Activated CD8-positive, alpha-beta T cell treated with anti-CD3 and anti-CD28 coated beads for 36 hours (primary cell): Measurements from ENCODE around the gene HAPLN3. TPM values are rescaled to one million over a fixed set of nuclear protein-coding genes. Genes with fewer than 3 reads are reported as not detected.

ENCODE experiments used
- ATAC-seq: fragments of 200-7000 bp; cut with Tn5 transposase; one replicate; pipeline ENCODE4 v1.10.0; 2021; ENCODE audit warnings: mild to moderate bottlenecking, moderate library complexity
- CTCF ChIA-PET: fragments of 350-600 bp; sonication (Branson Sonifier 250); formaldehyde crosslinking; loops from one replicate; lab custom pipeline; 2021; ENCODE audit warnings: antibody characterized with exemption; lab: Charles Lee
- POLR2A ChIA-PET: fragments of 350-600 bp; sonication (Branson Sonifier 250); formaldehyde crosslinking; loops from one replicate; lab custom pipeline; 2021; ENCODE audit warnings: antibody characterized with exemption; lab: Charles Lee
- DNase-seq: peaks from one replicate; pipeline ENCODE4 v3.0.0-alpha.2; 2020
- H3K27ac Mint-ChIP-seq: one replicate; pipeline ENCODE4 v1.8.0; 2021; ENCODE audit warnings: mild to moderate bottlenecking, mixed read lengths
- H3K27me3 Mint-ChIP-seq: one replicate; pipeline ENCODE4 v1.8.0; 2021; ENCODE audit warnings: mixed read lengths
- H3K36me3 Mint-ChIP-seq: one replicate; pipeline ENCODE4 v1.8.0; 2021; ENCODE audit warnings: low read depth, mixed read lengths
- H3K4me1 Mint-ChIP-seq: one replicate; pipeline ENCODE4 v1.8.0; 2021; ENCODE audit warnings: low read depth, mixed read lengths
- H3K4me3 Mint-ChIP-seq: one replicate; pipeline ENCODE4 v1.8.0; 2021; ENCODE audit warnings: mild to moderate bottlenecking, moderate library complexity, mixed read lengths
- H3K9me3 Mint-ChIP-seq: one replicate; pipeline ENCODE4 v1.8.0; 2021; ENCODE audit warnings: mixed read lengths
- intact Hi-C: fragments of 100-400 bp; cut with micrococcal nuclease; formaldehyde crosslinking; loops from one replicate; pipeline ENCODE4 v1.10.0; 2022
- total RNA-seq, 2 experiments: library from RNA; stranded (reverse); gene quantifications; one replicate each; pipeline ENCODE4 v1.2.3, GENCODE V29; 2021
- TF ChIP-seq, protein P1 (sequence below): fragments of 200-600 bp; IDR thresholded peaks from one replicate; pipeline ENCODE4 v1.8.0; 2022; ENCODE audit warnings: antibody characterized with exemption, mild to moderate bottlenecking

Gene HAPLN3
- total RNA-seq, 2 experiments from 2014 or later = 63.2 to 69.5 TPM

DNA sequence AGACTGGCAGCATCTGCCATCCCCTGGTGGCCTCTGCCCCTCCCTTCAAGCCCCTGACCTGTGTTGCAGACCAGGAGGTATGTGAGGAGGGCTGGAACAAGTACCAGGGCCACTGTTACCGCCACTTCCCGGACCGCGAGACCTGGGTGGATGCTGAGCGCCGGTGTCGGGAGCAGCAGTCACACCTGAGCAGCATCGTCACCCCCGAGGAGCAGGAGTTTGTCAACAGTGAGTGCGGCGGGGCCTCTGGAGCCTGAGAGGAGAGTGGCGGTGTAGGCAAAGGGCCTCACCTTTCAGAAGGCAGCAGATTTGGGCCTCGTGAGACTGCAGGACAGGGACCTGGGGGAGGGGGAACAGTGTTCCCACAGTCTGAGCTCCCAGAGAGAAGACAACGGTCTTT is 24.0 kb downstream of the HAPLN3 start:
- CTCF ChIA-PET = no interaction called here
- intact Hi-C loops = no loop called here
- H3K36me3 Mint-ChIP-seq = peaks cover 6% of the 10 kb centered on the region

DNA sequence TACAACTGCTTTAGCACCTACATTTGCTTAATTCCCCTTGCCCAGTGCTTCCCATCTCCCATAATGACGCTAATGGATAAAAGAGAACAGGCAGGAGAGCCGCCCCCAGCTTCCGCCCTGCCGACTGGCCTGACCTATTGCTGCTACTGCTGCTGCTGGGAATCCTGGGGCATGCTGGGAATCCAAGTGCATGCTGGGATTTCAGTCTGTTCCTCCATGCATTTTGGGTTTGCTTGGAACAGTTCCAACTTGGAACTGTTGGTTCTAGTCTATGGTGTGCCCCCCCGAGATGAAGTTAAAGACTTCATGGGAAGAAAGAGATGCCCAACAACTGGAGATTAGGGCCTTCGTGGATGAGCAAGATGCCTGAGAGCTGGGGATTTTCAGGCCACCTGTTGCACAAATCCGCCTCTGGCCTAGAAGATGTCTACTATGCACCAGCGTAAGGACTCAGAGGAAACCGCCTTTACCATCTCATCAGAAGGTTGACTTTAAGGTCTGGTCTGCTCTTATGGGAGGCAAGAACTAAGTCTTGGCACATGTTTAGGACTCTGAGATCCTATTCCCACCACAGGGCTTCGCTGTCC is 29.0 kb downstream of the HAPLN3 start:
- H3K4me3 Mint-ChIP-seq = no peak overlapping the region
- no peak overlapping the region for H3K27ac Mint-ChIP-seq
- no peak for DNase-seq
- no peaks in the 10 kb centered on the region for H3K27me3 Mint-ChIP-seq
- ChIA-PET CTCF (interaction anchor here (1.4 kb wide), 1 partner anchor 12 kb away, joined by 3 read pairs; no protein-coding TSS in a partner anchor), POLR2A (no interaction called here)
- intact Hi-C loops = no loop called here
- no peak for ATAC-seq
- H3K4me1 Mint-ChIP-seq = no peaks in the 10 kb centered on the region
- TF ChIP-seq, protein P1, sequence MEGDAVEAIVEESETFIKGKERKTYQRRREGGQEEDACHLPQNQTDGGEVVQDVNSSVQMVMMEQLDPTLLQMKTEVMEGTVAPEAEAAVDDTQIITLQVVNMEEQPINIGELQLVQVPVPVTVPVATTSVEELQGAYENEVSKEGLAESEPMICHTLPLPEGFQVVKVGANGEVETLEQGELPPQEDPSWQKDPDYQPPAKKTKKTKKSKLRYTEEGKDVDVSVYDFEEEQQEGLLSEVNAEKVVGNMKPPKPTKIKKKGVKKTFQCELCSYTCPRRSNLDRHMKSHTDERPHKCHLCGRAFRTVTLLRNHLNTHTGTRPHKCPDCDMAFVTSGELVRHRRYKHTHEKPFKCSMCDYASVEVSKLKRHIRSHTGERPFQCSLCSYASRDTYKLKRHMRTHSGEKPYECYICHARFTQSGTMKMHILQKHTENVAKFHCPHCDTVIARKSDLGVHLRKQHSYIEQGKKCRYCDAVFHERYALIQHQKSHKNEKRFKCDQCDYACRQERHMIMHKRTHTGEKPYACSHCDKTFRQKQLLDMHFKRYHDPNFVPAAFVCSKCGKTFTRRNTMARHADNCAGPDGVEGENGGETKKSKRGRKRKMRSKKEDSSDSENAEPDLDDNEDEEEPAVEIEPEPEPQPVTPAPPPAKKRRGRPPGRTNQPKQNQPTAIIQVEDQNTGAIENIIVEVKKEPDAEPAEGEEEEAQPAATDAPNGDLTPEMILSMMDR = no peak
- H3K9me3 Mint-ChIP-seq = no peaks in the 10 kb centered on the region
- H3K36me3 Mint-ChIP-seq = no peaks in the 10 kb centered on the region

More for the DNA sequence above, 24.0 kb downstream of the HAPLN3 start:
- H3K4me3 Mint-ChIP-seq = no peak overlapping the region
- no peaks in the 10 kb centered on the region for H3K27me3 Mint-ChIP-seq
- ATAC-seq = no peak
- POLR2A ChIA-PET = no interaction called here
- H3K4me1 Mint-ChIP-seq = no peaks in the 10 kb centered on the region
- no peaks in the 10 kb centered on the region for H3K9me3 Mint-ChIP-seq
- H3K27ac Mint-ChIP-seq = no peak overlapping the region
- TF ChIP-seq, protein P1 = no peak
- no peak for DNase-seq

DNA sequence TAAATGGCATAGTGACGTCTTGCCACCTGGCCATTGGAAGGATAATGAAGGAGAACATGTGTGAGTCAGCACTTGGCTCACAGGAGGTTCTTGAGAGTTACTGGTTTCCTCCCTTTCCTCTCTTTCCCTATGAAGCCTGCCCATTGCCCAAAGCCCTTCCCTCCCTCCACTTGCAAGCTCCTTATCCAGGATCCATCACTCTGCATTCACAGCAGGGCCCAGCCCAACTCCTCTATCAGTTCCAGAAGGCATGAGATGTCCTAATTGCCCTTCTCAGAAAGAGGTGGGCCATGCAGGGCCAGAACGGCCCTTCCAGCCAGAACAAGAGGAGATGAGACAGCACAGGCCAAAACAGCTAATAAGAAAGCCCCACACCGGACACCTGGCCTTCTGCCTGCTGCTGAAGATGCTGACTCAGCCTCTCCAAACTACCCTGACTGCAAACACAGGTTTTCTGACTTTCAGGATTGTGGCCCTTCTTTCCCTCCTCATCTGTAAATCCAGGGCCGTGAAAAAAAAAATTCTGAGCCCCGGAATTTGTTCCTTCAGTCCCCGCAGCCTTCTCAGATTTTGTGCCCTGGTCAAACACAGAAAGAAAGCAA is 29.7 kb downstream of the HAPLN3 start:
- ATAC-seq (no peak), DNase-seq (no peak)
- Mint-ChIP-seq H3K4me1 (no peaks in the 10 kb centered on the region), H3K27me3 (no peaks in the 10 kb centered on the region), H3K36me3 (no peaks in the 10 kb centered on the region), H3K9me3 (no peaks in the 10 kb centered on the region), H3K4me3 (no peak overlapping the region), H3K27ac (no peak overlapping the region)
- TF ChIP-seq, protein P1 = no peak
- intact Hi-C loops = no loop called here
- ChIA-PET CTCF (no interaction called here), POLR2A (no interaction called here)

DNA sequence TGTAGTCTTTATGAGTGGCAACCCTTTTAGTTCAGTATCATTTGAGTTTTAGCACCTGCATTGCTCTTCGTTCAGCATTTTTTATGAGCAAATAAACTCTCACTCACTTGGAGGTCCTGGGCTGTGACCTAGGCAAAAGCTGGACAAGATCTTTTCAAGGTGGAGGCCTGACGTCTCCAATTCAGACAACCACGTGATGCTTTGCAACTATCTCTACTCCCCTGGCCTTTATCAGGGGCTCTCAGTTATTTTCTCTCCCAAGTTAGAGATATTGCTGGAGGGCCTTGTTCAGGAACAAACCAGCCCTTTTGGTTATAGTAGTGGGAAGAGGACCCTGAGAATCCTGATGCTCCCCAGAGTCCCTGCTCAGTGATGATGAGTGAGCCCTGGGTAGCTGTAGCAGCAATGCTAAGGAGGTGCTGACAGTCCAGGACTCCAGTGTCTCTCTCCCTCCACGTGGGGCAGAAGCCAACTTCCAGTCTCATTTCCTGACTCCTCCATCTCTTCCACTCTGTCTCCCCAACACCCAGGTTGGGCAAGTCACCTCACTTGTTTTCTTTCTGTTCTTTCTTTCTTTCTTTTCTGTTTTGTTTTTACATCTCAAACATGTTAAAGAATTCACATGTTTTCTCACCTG is 30.4 kb downstream of the HAPLN3 start:
- CTCF ChIA-PET = no interaction called here
- POLR2A ChIA-PET = no interaction called here
- Mint-ChIP-seq H3K4me3 (no peak overlapping the region), H3K36me3 (no peaks in the 10 kb centered on the region), H3K9me3 (no peaks in the 10 kb centered on the region), H3K27ac (no peak overlapping the region), H3K27me3 (no peaks in the 10 kb centered on the region), H3K4me1 (no peaks in the 10 kb centered on the region)
- DNase-seq = no peak
- ATAC-seq = no peak
- TF ChIP-seq, protein P1 = no peak
- intact Hi-C loops = no loop called here

DNA sequence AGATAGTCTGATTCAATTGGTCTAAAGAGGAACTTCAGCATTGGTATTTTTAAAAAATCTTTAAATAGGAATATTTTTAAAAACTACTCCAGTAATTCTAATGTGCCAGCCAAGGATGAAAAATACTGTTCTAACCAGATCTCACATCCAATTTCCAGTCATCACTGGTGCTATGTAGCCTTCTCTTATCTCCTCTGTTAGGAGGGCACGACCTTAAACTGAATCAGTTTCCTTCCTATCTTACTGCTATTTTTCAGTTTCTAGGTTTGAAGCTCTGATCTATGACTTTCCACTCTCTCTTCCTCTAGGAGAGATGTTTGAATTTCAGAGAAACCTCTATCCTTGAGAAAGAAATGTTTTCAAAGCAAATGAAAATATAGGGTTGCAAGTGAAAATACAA is 31.9 kb downstream of the HAPLN3 start:
- H3K27ac Mint-ChIP-seq = no peak overlapping the region
- no peak for DNase-seq
- no peak overlapping the region for H3K4me3 Mint-ChIP-seq
- no peak for ATAC-seq
- no peaks in the 10 kb centered on the region for H3K27me3 Mint-ChIP-seq
- POLR2A ChIA-PET = no interaction called here
- TF ChIP-seq, protein P1 = no peak
- CTCF ChIA-PET = no interaction called here
- intact Hi-C loops = no loop called here
- no peaks in the 10 kb centered on the region for H3K4me1 Mint-ChIP-seq
- H3K36me3 Mint-ChIP-seq = no peaks in the 10 kb centered on the region
- no peaks in the 10 kb centered on the region for H3K9me3 Mint-ChIP-seq
